Astrocyte of the cerebellum (primary cell): ENCODE data around the gene NLGN3.

Experiments used
- DNase-seq: peaks from one replicate; pipeline ENCODE4 v3.0.0-alpha.2; 2011; ENCODE audit warnings: low read depth
- H3K4me3 ChIP-seq: 2 replicates; pipeline ENCODE4 v1.5.1; 2011; ENCODE audit warnings: mild to moderate bottlenecking, low read depth, low read length, moderate library complexity
- in situ Hi-C: cut with HindIII; loops from 2 replicates; pipeline ENCODE4 v1.10.0; 2017; ENCODE audit warnings: low sequenced_read_pairs
- TF ChIP-seq, protein P1 (sequence below): IDR thresholded peaks from 2 replicates; pipeline ENCODE4 v1.5.1; 2012; ENCODE audit warnings: low read length, low read depth, moderate library complexity, mild to moderate bottlenecking; ENCODE audit errors: missing control alignments

NLGN3 gene

DNA sequence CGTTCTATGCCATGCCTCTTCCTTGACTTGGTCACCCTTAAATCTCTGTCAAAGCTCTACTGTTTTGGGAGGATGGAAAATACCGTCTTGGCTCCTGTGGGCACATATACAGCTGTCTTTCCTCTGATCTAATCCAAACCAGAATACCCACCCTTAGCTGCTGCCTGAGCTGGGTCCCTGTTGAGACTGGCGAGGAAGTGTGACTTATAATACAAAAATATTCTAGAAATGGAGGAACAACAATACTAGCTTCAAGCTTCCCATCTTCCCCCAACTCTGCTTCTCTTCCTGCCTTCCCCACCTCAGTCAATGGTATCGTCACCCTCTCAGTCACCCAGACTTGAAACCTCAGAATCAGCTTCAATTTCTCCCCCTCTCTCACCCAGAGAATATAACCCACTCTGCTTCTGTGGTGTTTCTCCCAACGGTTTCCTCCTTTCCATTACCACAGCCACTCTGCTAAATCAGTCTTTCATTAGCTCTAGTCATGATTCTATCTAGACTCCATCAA is 32.7 kb upstream of the NLGN3 start:
- DNase-seq: no peak
- no peak overlapping the region for H3K4me3 ChIP-seq
- in situ Hi-C loops: no loop called here
- TF ChIP-seq, protein P1, sequence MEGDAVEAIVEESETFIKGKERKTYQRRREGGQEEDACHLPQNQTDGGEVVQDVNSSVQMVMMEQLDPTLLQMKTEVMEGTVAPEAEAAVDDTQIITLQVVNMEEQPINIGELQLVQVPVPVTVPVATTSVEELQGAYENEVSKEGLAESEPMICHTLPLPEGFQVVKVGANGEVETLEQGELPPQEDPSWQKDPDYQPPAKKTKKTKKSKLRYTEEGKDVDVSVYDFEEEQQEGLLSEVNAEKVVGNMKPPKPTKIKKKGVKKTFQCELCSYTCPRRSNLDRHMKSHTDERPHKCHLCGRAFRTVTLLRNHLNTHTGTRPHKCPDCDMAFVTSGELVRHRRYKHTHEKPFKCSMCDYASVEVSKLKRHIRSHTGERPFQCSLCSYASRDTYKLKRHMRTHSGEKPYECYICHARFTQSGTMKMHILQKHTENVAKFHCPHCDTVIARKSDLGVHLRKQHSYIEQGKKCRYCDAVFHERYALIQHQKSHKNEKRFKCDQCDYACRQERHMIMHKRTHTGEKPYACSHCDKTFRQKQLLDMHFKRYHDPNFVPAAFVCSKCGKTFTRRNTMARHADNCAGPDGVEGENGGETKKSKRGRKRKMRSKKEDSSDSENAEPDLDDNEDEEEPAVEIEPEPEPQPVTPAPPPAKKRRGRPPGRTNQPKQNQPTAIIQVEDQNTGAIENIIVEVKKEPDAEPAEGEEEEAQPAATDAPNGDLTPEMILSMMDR: no peak

DNA sequence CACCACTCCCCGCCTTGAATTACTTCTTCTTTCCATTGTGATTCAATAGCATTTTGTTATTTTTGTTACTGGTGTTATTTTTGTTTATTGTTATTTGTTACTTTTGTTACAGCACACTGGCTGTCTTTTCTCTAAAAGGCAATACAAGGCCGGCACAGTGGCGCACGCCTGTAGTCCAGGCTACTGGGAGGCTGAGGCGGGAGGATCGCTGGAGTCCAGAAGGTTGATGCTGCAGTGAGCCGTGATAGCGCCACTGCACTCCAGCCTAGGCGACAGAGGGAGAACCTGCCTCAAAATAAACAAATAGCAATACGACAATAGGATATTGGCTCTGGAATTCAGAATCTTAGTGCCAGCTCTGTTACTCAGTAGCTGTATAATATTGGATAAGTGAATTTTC is 27.3 kb upstream of the NLGN3 start:
- no peak for DNase-seq
- H3K4me3 ChIP-seq: no peak overlapping the region
- in situ Hi-C loops: no loop called here
- TF ChIP-seq, protein P1: no peak

DNA sequence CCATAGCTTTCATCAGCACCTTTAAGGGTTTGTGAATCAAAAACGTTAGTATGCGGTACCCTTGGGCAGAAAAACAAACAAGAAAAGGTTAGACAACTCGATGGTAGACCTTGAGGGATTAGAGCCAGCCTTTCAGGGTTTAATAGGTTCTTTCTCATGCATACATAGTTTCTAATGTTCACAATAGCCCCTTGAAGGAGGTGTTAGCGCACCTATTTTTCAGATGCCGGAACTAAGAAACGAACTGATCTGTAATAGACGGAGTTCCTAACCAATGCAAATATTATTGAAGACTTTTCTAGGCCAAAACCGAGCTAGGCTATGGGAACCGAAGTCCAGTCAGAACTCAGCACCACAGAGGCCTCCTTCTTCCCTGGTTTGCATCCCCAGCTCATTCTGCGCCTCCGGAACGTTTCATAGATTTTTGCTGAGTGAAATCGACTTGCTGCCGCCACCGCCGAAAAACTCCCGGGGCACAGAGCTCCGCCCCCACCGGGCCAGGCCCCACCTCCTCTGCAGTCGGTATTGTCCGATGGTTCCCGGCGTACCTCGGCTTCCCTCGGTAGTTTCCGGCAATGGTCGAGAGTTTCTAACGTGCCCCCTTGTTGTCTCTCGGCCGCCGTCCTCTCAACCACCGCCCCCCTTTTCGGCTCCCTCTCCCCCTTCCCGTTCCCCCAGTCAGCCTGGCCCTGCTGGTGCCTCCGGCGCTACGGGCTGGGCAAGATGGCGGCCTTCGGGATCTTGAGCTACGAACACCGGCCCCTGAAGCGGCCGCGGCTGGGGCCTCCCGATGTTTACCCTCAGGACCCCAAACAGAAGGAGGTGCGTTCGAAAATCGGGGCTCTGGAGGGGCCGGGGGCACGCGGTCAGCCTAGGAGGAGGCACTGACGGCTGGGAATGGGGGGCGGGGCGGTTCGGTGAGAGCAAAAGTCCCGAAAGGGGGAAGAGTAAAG is 26.3 kb upstream of the NLGN3 start, which contains the start of gene MED12:
MED12 (plus strand) TSS at position 565 of the 953 bp plus-strand sequence; CDS start at position 724, 159 bp downstream.
- DNase-seq: peak; percentile 61
- in situ Hi-C loops: no loop called here
- TF ChIP-seq, protein P1: no peak
- H3K4me3 ChIP-seq: peak within 1 kb of the TSS; percentile 60

DNA sequence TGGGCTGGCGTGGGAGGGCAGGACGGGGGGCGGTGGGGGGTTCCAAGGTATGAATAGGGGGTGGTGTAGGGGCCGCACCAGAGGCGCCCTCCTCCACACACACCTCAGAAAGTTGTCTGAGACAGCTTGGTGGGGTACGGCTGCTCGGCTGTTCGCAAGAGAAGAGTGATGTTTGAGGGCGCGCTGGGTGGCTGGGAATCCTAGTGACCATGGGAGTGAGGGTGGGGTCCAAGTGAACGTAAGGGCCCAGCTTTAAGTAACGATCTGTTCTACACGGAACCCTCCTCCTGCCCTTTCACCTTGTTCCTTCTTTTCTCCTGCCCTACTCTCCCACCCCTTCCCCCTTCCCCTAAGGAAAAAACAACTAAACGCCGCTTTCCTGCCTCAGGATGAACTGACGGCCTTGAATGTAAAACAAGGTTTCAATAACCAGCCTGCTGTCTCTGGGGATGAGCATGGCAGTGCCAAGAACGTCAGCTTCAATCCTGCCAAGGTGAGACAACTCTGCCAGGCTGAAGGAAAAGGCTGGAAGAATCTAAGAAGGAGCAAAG is 25.6 kb upstream of the NLGN3 start:
- no peak for DNase-seq
- peak overlapping the region; percentile 60 for H3K4me3 ChIP-seq
- TF ChIP-seq, protein P1: no peak
- in situ Hi-C loops: no loop called here

DNA sequence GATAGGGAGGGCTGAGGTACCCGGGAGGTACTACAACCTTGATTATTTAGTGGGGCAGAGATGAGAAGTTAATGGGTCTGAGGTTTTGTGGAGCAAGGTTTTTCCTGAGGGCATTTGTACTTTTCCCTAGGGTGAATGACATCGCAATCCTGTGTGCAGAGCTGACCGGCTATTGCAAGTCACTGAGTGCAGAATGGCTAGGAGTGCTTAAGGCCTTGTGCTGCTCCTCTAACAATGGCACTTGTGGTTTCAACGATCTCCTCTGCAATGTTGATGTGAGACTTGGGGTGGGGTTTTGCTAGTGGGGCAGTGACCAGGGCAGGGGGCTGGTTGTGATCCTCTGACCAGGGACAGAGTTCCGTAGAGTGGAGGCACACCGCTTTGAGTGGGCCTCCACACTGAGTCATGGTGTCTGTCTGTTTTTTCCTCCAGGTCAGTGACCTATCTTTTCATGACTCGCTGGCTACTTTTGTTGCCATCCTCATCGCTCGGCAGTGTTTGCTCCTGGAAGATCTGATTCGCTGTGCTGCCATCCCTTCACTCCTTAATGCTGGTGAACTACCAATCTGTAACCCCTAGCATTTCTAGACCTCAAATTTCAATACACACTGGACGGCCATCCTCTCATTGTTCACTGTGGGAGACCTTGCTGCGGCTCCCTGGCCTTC is 16.3 kb upstream of the NLGN3 start:
- no peak for DNase-seq
- H3K4me3 ChIP-seq: no peak overlapping the region
- TF ChIP-seq, protein P1: no peak
- in situ Hi-C loops: no loop called here
